GM12878 (cell line): ENCODE data around the gene LSM2. TPM values are rescaled to one million over a fixed set of nuclear protein-coding genes. Genes with fewer than 3 reads are reported as not detected.

Source experiments
- ATAC-seq: fragments of 200-7000 bp; cut with Tn5 transposase; 3 replicates; pipeline ENCODE4 v1.9.1; 2020; ENCODE audit warnings: mild to moderate bottlenecking, moderate library complexity
- BruUV-seq: library from RNA; stranded (reverse); fragments of 400-500 nt; replicated peaks from 2 replicates; lab custom pipeline; 2021; lab: Mats Ljungman, UMichigan
- CTCF ChIA-PET: fragments of 300-600 bp; sonication (Branson Sonifier 250); formaldehyde crosslinking; extraction: SDS; loops from one replicate; lab custom pipeline; 2021; ENCODE audit warnings: inconsistent platforms; lab: Yijun Ruan, JAX
- POLR2A ChIA-PET: fragments of 350-600 bp; formaldehyde crosslinking; extraction: SDS; loops from one replicate; lab custom pipeline; 2021; ENCODE audit warnings: inconsistent platforms; lab: Charles Lee
- RAD21 ChIA-PET: fragments of 300-600 bp; sonication (Branson Sonifier 250); formaldehyde crosslinking; loops from one replicate; lab custom pipeline; 2023; ENCODE audit warnings: antibody characterized with exemption; ENCODE audit not compliant: unreplicated experiment; lab: Charles Lee
- SMC1A ChIA-PET: fragments of 300-600 bp; sonication (Branson Sonifier 250); formaldehyde crosslinking; loops from one replicate; lab custom pipeline; 2023; ENCODE audit not compliant: unreplicated experiment, uncharacterized antibody; lab: Charles Lee
- DNase-seq: peaks from one replicate; pipeline ENCODE4 v3.0.0-alpha.2; 2011; ENCODE audit warnings: low read depth, low spot score
- FAIRE-seq: peaks from 3 replicates; lab custom pipeline; 2011; peaks lifted over from hg19 to GRCh38; lab: Jason Lieb, UNC
- H2AFZ ChIP-seq: 2 replicates; pipeline ENCODE4 v1.6.0; 2011; ENCODE audit warnings: low read depth, low read length, control low read depth; ENCODE audit not compliant: control insufficient read depth
- H3K27ac ChIP-seq: 2 replicates; pipeline ENCODE4 v1.5.1; 2011; ENCODE audit warnings: control low read depth; ENCODE audit not compliant: control insufficient read depth, insufficient read depth
- H3K27me3 ChIP-seq, 2 experiments: replicated peaks in 1 of 2; 2 replicates each; pipeline versions ENCODE4 v1.6.0 to v1.6.1; 2011; ENCODE audit warnings: low read length in 1 of 2; ENCODE audit not compliant: control insufficient read depth in 2 of 2, insufficient read depth in 2 of 2
- H3K36me3 ChIP-seq, 2 experiments: 2 replicates each; pipeline ENCODE4 v1.5.1; 2011; ENCODE audit warnings: low read length in 1 of 2; ENCODE audit not compliant: control insufficient read depth in 2 of 2, insufficient read depth in 2 of 2
- H3K4me1 ChIP-seq: 2 replicates; pipeline ENCODE4 v1.6.1; 2011; ENCODE audit warnings: mild to moderate bottlenecking, low read length, moderate library complexity, mixed read lengths; ENCODE audit not compliant: control insufficient read depth, insufficient read depth
- H3K4me2 ChIP-seq: 2 replicates; pipeline ENCODE4 v1.6.0; 2011; ENCODE audit warnings: control low read depth; ENCODE audit not compliant: control insufficient read depth, insufficient read depth
- H3K4me3 ChIP-seq: fragments of 200-600 bp; sonication (generic); 2 replicates; pipeline ENCODE4 v1.5.1; 2016
- H3K79me2 ChIP-seq: 2 replicates; pipeline ENCODE4 v1.6.0; 2011; ENCODE audit warnings: low read length; ENCODE audit not compliant: control insufficient read depth, insufficient read depth
- H3K9ac ChIP-seq: 2 replicates; pipeline ENCODE4 v1.8.0; 2011; ENCODE audit warnings: low read length, control low read depth, mixed read lengths; ENCODE audit not compliant: control insufficient read depth, insufficient read depth
- H3K9me3 ChIP-seq: replicated peaks from 3 replicates; pipeline ENCODE4 v1.5.1; 2011; ENCODE audit warnings: mild to moderate bottlenecking, low read length; ENCODE audit not compliant: control insufficient read depth, insufficient read depth
- H4K20me1 ChIP-seq: 2 replicates; pipeline ENCODE4 v1.6.0; 2011; ENCODE audit not compliant: control insufficient read depth, insufficient read depth
- ATF3 ChIP-seq: IDR thresholded peaks from 2 replicates; pipeline ENCODE4 v1.6.1; 2011; ENCODE audit warnings: low read depth, mild to moderate bottlenecking, low read length, moderate library complexity, borderline replicate concordance; ENCODE audit errors: extremely low read depth
- CBFB ChIP-seq: IDR thresholded peaks from 2 replicates; pipeline ENCODE4 v1.6.1; 2016; ENCODE audit warnings: antibody characterized with exemption, low read depth
- EGR1 ChIP-seq, 2 experiments: IDR thresholded peaks; 1 replicate in 1 of 2; 2 replicates in 1 of 2; pipeline ENCODE4 v1.6.1; 2011 to 2012; ENCODE audit warnings: low read depth in 2 of 2, low read length in 2 of 2, borderline replicate concordance in 1 of 2, mild to moderate bottlenecking in 1 of 2, moderate library complexity in 1 of 2
- EP300 ChIP-seq, 2 experiments: fragments of 150-350 bp in 1 of 2; IDR thresholded peaks; 2 replicates each; pipeline ENCODE4 v1.6.1; 2011 to 2012; ENCODE audit warnings: low read depth in 2 of 2, low read length in 2 of 2, borderline replicate concordance in 1 of 2, improper control_type of control experiment in 1 of 2, inconsistent platforms in 1 of 2; ENCODE audit not compliant: control insufficient read depth in 1 of 2
- IKZF2 ChIP-seq, 2 experiments: fragments of 450-650 bp; IDR thresholded peaks; 2 replicates each; pipeline ENCODE4 v1.6.1; 2017; ENCODE audit warnings: mild to moderate bottlenecking in 2 of 2, moderate library complexity in 2 of 2
- IRF3 ChIP-seq: fragments of 450-650 bp; IDR thresholded peaks from 2 replicates; pipeline ENCODE4 v1.6.1; 2014; ENCODE audit warnings: mild to moderate bottlenecking
- LARP7 ChIP-seq: fragments of 450-650 bp; IDR thresholded peaks from 2 replicates; pipeline ENCODE4 v1.6.1; 2017; ENCODE audit warnings: mild to moderate bottlenecking
- MTA3 ChIP-seq: IDR thresholded peaks from 2 replicates; pipeline ENCODE4 v1.6.1; 2012; ENCODE audit warnings: low read length, inconsistent platforms, borderline replicate concordance
- NBN ChIP-seq: fragments of 450-650 bp; IDR thresholded peaks from 2 replicates; pipeline ENCODE4 v1.6.1; 2016
- PKNOX1 ChIP-seq: fragments of 450-650 bp; IDR thresholded peaks from 2 replicates; pipeline ENCODE4 v1.6.1; 2016; ENCODE audit warnings: mild to moderate bottlenecking
- SP1 ChIP-seq: IDR thresholded peaks from one replicate; pipeline ENCODE4 v1.6.1; 2011; ENCODE audit warnings: low read depth, low read length
- TAF1 ChIP-seq: IDR thresholded peaks from 2 replicates; pipeline ENCODE4 v1.6.1; 2011; ENCODE audit warnings: mild to moderate bottlenecking, low read depth, low read length, borderline replicate concordance
- WGBS: methylation state at CpG from one replicate; pipeline ENCODE4 v1.1.6; 2016; ENCODE audit warnings: low lambda C conversion rate; ENCODE audit not compliant: insufficient replicate concordance, insufficient coverage; ENCODE audit errors: missing lambda C conversion rate; 5-methylcytosine and 5-hydroxymethylcytosine counted together
- in situ Hi-C: fragments of 300-500 bp; cut with MboI; formaldehyde crosslinking; loops from 9 replicates; pipeline ENCODE4 v1.14.3; 2018; ENCODE audit warnings: mixed read lengths
- intact Hi-C: fragments of 100-400 bp; cut with micrococcal nuclease; formaldehyde crosslinking; loops from one replicate; pipeline ENCODE4 v1.14.2; 2022; ENCODE audit not compliant: unreplicated experiment
- polyA plus RNA-seq, 11 experiments: library from polyadenylated mRNA; depleted of rRNA in 4 of 11; unstranded in 6 of 11; stranded (reverse) in 5 of 11; fragments of >200 nt; fragmentation: Nextera tagmentation in 4 of 11; fragmentation: Illumina TruSeq in 1 of 11; extraction: Ambion mirVana in 4 of 11; extraction: Trizol in 1 of 11; gene quantifications; 1 replicate in 1 of 11; 2 replicates in 10 of 11; pipeline versions ENCODE4 v1.2.1 to v1.2.3, GENCODE V29; 2011 to 2016; ENCODE audit warnings: inconsistent platforms in 2 of 11, missing spikeins in 2 of 11, low read depth in 1 of 11
- total RNA-seq, 4 experiments: library from RNA; depleted of rRNA in 3 of 4; stranded (reverse); fragments of >200 nt in 3 of 4; fragmentation: Illumina TruSeq in 1 of 4; extraction: Trizol in 1 of 4; gene quantifications; 2 replicates each; pipeline versions ENCODE4 v1.2.1 to v1.2.3, GENCODE V29; 2013 to 2021
- TF ChIP-seq, protein P1 (sequence below): fragments of 450-650 bp; conservative IDR thresholded peaks from 2 replicates; pipeline ENCODE4 v1.6.1; 2017; ENCODE audit warnings: mild to moderate bottlenecking, moderate library complexity
- TF ChIP-seq, protein P2 (sequence below): fragments of 450-650 bp; IDR thresholded peaks from 2 replicates; pipeline ENCODE4 v1.6.1; 2017; ENCODE audit warnings: mild to moderate bottlenecking, moderate library complexity

The LSM2 gene
- total and polyA plus RNA-seq, 10 of the 15 experiments (the other 5 are each of a cell fraction or from before 2014, with no cell fraction given): 99.1 to 276 (median 153) TPM

DNA sequence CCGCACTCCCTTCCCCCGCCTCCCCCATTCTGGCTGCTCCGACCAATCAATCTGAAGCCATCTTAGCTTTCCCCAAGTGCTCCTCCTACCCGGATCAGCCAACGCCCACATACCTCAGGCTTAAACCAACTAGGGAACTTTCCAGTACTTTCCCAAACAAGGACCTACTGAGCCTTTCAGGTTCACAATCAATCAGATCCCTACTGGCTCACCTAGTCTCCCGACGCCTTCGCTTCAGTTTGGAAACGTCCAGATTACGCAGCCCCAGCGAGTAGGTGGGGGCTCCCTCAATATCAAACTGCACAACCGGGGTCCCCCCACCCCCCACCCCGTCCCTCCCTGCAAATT is 7.9 kb upstream of the LSM2 start:
- peak overlapping the region; percentile 94 for H3K4me3 ChIP-seq
- TF ChIP-seq NBN (no peak; the same call in 1 of the 2 replicates), MTA3 (no peak), ATF3 (no peak), CBFB (no peak), IKZF2 (IDR thresholded peaks at IDR 0.05) (peak; percentile 87), EGR1 (IDR thresholded peaks at IDR 0.05; ENCODE audit: borderline replicate concordance in 1 of 2, low read depth in 2 of 2, low read length in 2 of 2) (peak in 1 of 2 experiments; percentile 44; a peak in 1 of 3 replicates), EP300 (IDR thresholded peaks at IDR 0.05; ENCODE audit: borderline replicate concordance in 1 of 2, control insufficient read depth in 1 of 2, low read depth in 2 of 2, low read length in 2 of 2) (no peak), IRF3 (no peak), LARP7 (no peak), SP1 (no peak), TAF1 (0 out of 2 replicates have a peak, but pooled peaks have one; percentile 31), PKNOX1 (peak; percentile 53)
- TF ChIP-seq, protein P1, sequence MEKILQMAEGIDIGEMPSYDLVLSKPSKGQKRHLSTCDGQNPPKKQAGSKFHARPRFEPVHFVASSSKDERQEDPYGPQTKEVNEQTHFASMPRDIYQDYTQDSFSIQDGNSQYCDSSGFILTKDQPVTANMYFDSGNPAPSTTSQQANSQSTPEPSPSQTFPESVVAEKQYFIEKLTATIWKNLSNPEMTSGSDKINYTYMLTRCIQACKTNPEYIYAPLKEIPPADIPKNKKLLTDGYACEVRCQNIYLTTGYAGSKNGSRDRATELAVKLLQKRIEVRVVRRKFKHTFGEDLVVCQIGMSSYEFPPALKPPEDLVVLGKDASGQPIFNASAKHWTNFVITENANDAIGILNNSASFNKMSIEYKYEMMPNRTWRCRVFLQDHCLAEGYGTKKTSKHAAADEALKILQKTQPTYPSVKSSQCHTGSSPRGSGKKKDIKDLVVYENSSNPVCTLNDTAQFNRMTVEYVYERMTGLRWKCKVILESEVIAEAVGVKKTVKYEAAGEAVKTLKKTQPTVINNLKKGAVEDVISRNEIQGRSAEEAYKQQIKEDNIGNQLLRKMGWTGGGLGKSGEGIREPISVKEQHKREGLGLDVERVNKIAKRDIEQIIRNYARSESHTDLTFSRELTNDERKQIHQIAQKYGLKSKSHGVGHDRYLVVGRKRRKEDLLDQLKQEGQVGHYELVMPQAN: no peak
- TF ChIP-seq, protein P2, sequence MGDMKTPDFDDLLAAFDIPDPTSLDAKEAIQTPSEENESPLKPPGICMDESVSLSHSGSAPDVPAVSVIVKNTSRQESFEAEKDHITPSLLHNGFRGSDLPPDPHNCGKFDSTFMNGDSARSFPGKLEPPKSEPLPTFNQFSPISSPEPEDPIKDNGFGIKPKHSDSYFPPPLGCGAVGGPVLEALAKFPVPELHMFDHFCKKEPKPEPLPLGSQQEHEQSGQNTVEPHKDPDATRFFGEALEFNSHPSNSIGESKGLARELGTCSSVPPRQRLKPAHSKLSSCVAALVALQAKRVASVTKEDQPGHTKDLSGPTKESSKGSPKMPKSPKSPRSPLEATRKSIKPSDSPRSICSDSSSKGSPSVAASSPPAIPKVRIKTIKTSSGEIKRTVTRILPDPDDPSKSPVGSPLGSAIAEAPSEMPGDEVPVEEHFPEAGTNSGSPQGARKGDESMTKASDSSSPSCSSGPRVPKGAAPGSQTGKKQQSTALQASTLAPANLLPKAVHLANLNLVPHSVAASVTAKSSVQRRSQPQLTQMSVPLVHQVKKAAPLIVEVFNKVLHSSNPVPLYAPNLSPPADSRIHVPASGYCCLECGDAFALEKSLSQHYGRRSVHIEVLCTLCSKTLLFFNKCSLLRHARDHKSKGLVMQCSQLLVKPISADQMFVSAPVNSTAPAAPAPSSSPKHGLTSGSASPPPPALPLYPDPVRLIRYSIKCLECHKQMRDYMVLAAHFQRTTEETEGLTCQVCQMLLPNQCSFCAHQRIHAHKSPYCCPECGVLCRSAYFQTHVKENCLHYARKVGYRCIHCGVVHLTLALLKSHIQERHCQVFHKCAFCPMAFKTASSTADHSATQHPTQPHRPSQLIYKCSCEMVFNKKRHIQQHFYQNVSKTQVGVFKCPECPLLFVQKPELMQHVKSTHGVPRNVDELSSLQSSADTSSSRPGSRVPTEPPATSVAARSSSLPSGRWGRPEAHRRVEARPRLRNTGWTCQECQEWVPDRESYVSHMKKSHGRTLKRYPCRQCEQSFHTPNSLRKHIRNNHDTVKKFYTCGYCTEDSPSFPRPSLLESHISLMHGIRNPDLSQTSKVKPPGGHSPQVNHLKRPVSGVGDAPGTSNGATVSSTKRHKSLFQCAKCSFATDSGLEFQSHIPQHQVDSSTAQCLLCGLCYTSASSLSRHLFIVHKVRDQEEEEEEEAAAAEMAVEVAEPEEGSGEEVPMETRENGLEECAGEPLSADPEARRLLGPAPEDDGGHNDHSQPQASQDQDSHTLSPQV: no peak

More for the DNA sequence above, 7.9 kb upstream of the LSM2 start:
- Histone ChIP-seq H3K4me1 (peaks cover 29% of the 10 kb centered on the region), H3K36me3 (no peaks in the 10 kb centered on the region), H3K9ac (peak overlapping the region; percentile 56; the same call in 1 of the 2 replicates), H2AFZ (peak overlapping the region; percentile 91), H3K79me2 (no peaks in the 10 kb centered on the region; the same call in 1 of the 2 replicates), H3K27me3 (no peaks in the 10 kb centered on the region), H3K4me2 (peak overlapping the region; percentile 90), H3K27ac (peak overlapping the region; percentile 14; the same call in 1 of the 2 replicates), H3K9me3 (no peaks in the 10 kb centered on the region), H4K20me1 (no peaks in the 10 kb centered on the region)
- intact Hi-C loops (no loop called here), in situ Hi-C loops (no loop called here)
- DNase-seq (peak; percentile 67), ATAC-seq (peak; percentile 83), FAIRE-seq (peak; percentile 13)
- WGBS: under 1% methylated on average over 10 of the region's 13 CpGs
- SMC1A ChIA-PET: interaction anchor here (1.0 to 3.0 kb wide), 10 partner anchors 8 to 84 kb away, joined by 3 to 12 read pairs (median 5); partner anchors contain the start of gene LSM2
- no TSS peak for BruUV-seq
- CTCF ChIA-PET: interaction anchor here (0.6 to 2.5 kb wide), 11 partner anchors 8 to 133 kb away, joined by 3 to 12 read pairs (median 3); partner anchors contain the start of genes DDAH2, HSPA1B, LSM2 and LY6G5C
- POLR2A ChIA-PET: interaction anchor here (0.6 to 5.2 kb wide), 15 partner anchors 8 to 193 kb away, joined by 3 to 91 read pairs (median 8); partner anchors contain the start of genes CLIC1, HSPA1B, LSM2 and MSH5
- RAD21 ChIA-PET: interaction anchor here (0.6 to 4.3 kb wide), 13 partner anchors 8 to 257 kb away, joined by 3 to 27 read pairs (median 6); partner anchors contain the start of genes CLIC1, DDAH2, HSPA1B and LSM2
